Sigmoid colon (tissue), 4 donors: ENCODE results near the gene UGT1A7.

Experiments used
- CTCF ChIP-seq, 4 experiments: fragments of 450-650 bp in 3 of 4; fragments of 200-600 bp in 1 of 4; IDR thresholded peaks; one replicate each; pipeline ENCODE4 v1.5.1; 2016 to 2019; ENCODE audit warnings: antibody characterized with exemption in 4 of 4, mild to moderate bottlenecking in 3 of 4, moderate library complexity in 2 of 4
- POLR2AphosphoS5 ChIP-seq, 4 donors: sonication (generic); formaldehyde crosslinking; IDR thresholded peaks; one replicate each; pipeline ENCODE4 v1.6.1; 2017; ENCODE audit warnings: antibody characterized with exemption in 4 of 4

- TF ChIP-seq POLR2AphosphoS5 (IDR thresholded peaks at IDR 0.05) = no peak
- TF ChIP-seq CTCF (IDR thresholded peaks at IDR 0.05) = no peak
These were observed 116.8 kb downstream of the UGT1A7 start for GRCh38 chr2:233798335-233799086.
